HL-60 (cell line): Measurements from ENCODE around the gene KAZN.

ENCODE experiments used
- DNase-seq, 2 experiments: peaks; one replicate each; pipeline ENCODE4 v3.0.0-alpha.2; 2010 to 2020; ENCODE audit warnings: low read depth in 1 of 2, low spot score in 1 of 2
- H3K27ac ChIP-seq: fragments of 250-450 bp; sonication (Bioruptor Pico); replicated peaks from 2 replicates; pipeline ENCODE4 v1.5.1; 2020; ENCODE audit warnings: mild to moderate bottlenecking, moderate library complexity
- H3K27me3 ChIP-seq: fragments of 250-450 bp; sonication (Bioruptor Pico); 2 replicates; pipeline ENCODE4 v1.5.1; 2021; ENCODE audit warnings: mild to moderate bottlenecking, moderate library complexity; ENCODE audit not compliant: insufficient read depth, poor library complexity, severe bottlenecking
- H3K4me3 ChIP-seq: replicated peaks from 2 replicates; pipeline ENCODE4 v1.5.1; 2011; ENCODE audit warnings: mild to moderate bottlenecking, control low read depth, low read length; ENCODE audit not compliant: insufficient read depth
- CTCF ChIP-seq: IDR thresholded peaks from one replicate; pipeline ENCODE4 v1.5.1; 2011; ENCODE audit warnings: low read length, control low read depth, inconsistent platforms; ENCODE audit not compliant: insufficient read depth
- GABPA ChIP-seq: IDR thresholded peaks from 2 replicates; pipeline ENCODE4 v1.6.1; 2012; ENCODE audit warnings: low read depth
- POLR2AphosphoS5 ChIP-seq: IDR thresholded peaks from 2 replicates; pipeline ENCODE4 v1.6.1; 2012; ENCODE audit warnings: low read depth
- REST ChIP-seq: IDR thresholded peaks from 2 replicates; pipeline ENCODE4 v1.6.1; 2012; ENCODE audit warnings: low read depth; ENCODE audit not compliant: insufficient replicate concordance
- SPI1 ChIP-seq: IDR thresholded peaks from 2 replicates; pipeline ENCODE4 v1.6.1; 2012; ENCODE audit warnings: low read depth, mild to moderate bottlenecking, borderline replicate concordance

Gene KAZN

GRCh38 chr1:15000030-15000429, 401.5 kb downstream of the KAZN start:
- Histone ChIP-seq H3K27me3 (no peaks in the 10 kb centered on the region), H3K27ac (no peak overlapping the region), H3K4me3 (no peak overlapping the region)
- DNase-seq, result no peak
- no peak for TF ChIP-seq SPI1
- TF ChIP-seq CTCF, result no peak
- TF ChIP-seq REST, result no peak

GRCh38 chr1:15000671-15001070, 402.2 kb downstream of the KAZN start:
- H3K27ac ChIP-seq, result no peak overlapping the region
- no peak overlapping the region for H3K4me3 ChIP-seq
- H3K27me3 ChIP-seq, result no peaks in the 10 kb centered on the region
- TF ChIP-seq POLR2AphosphoS5 (no peak), SPI1 (no peak), GABPA (no peak), CTCF (no peak), REST (no peak)
- DNase-seq, result no peak

GRCh38 chr1:15001317-15001915, 402.9 kb downstream of the KAZN start:
- Histone ChIP-seq H3K27ac (no peak overlapping the region), H3K4me3 (no peak overlapping the region), H3K27me3 (no peaks in the 10 kb centered on the region)
- no peak for TF ChIP-seq POLR2AphosphoS5
- no peak for TF ChIP-seq CTCF
- TF ChIP-seq GABPA, result no peak
- TF ChIP-seq REST, result no peak
- no peak for DNase-seq
